ENCODE measurements around the gene RCAN3.
"Not testable (repeated sequence)": the region's sequence is repeated elsewhere in the genome, so short reads cannot be mapped to it uniquely, and the experiment has no call there.

Gene RCAN3

DNA sequence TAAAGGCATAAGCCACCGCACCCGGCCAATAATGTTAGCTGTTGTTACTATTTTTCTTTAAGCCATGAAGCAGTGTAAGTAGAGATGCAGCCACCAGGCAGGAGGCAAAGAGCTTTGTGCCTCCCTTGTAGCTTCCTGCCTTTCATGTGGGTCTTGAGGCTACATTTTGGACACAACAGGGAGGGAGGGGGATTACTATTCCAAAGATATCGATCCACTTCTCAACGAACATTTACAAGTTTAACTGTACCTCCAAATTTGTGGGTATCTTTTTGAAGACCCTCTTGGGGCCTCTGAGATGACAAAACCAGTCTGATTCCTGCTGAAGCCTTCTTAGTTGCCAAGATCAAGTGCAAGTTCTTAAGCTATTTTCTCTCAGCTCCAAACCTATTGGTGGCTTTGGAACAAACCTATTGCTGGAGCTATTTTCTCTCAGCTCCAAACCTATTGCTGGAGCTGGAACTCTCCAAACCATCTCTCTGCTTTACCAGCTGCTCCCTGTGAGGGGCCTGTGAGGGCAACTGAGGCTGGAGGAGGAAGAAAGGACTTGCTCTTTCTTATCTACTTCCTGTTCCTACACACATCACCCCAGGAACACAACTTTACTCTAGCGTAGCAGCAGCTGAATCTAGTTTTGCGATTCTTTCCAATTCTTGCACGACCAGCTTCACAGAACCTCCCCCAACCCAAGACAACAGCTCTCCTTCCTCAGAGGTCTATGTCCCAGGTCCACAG lies 16.1 kb upstream of the RCAN3 start:
- DNase-seq, result no peak

DNA sequence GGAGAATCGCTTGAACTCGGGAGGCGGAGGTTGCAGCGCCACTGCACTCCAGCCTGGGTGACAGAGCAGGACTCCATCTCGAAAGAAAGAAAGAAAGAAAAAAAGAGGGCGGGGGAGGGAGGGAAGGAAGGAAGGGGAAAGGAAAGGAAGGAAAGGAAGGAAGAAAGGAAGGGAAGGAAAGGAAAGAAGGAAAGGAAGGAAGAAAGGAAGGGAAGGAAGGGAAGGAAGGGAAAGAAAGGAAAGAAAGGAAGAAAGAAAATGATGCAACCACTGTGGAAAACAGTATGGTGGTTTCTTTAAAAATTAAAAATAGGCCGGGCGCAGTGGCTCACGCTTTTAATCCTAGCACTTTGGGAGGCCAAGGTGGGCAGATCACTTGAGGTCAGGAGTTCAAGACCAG lies 15.2 kb upstream of the RCAN3 start:
- no peak for DNase-seq

DNA sequence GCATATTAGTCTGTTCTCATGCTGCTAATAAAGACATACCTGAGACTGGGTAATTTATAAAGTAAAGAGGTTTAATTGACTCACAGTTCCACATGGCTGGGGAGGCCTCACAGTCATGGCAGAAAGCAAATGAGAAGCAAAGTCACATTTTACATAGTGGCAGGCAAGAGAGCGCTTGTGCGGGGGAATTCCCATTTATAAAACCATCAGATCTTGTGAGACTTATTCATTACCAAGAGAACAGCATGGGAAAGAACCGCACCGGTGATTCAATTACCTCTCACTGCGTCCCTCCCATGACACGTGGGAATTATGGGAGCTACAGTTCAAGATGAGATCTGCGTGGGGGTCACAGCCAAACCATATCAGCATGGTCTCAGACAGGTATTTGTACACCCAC lies 14.5 kb upstream of the RCAN3 start:
- DNase-seq, result peak; percentile 76 to 87 (median 86)

DNA sequence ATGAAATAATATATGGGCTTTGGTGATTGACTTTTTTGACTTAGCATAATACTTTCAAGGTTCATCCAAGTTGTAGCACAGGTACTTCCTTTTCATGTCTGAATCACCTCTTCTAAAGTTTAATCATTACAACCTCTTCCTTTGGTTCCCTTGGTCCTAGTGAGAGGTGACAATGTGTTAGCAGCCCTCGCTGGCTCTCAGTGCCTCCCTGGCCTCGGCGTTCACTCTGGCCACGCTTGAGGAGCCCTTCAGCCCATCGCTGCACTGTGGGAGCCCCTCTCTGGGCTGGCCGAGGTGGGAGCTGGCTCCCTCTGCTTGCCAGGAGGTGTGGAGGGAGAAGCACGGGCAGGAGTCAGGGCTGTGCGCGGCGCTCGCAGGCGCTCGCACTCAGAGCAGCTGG lies 13.0 kb upstream of the RCAN3 start:
- DNase-seq, result no peak

DNA sequence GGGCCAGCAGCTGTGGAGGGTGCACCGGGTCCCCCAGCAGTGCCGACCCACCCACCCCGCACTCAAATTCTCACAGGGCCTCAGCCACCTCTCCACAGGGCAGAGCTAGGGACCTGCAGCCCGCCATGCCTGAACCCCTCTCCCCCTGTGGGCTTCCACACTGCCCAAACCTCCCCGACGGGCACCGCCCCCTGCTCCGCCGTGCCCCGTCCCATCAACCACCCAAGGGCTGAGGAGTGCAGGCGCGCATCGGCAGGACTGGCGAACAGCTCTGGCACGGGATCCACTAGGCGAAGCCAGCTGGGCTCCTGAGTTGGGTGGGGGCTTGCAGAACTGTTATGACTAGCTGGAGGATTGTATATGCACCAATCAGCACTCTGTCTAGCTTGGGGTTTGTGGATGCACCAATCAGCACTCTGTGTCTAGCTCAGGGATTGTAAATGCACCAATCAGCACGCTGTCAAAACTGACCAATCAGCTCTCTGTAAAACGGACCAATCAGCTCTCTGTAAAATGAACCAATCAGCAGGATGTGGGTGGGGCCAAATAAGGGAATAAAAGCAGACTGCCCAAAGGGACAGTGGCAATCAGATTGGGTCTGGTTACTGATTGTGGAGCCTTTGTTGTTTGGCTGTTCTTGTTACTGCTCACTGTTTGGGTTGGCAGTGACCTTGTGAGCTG lies 12.4 kb upstream of the RCAN3 start:
- DNase-seq, result no peak

DNA sequence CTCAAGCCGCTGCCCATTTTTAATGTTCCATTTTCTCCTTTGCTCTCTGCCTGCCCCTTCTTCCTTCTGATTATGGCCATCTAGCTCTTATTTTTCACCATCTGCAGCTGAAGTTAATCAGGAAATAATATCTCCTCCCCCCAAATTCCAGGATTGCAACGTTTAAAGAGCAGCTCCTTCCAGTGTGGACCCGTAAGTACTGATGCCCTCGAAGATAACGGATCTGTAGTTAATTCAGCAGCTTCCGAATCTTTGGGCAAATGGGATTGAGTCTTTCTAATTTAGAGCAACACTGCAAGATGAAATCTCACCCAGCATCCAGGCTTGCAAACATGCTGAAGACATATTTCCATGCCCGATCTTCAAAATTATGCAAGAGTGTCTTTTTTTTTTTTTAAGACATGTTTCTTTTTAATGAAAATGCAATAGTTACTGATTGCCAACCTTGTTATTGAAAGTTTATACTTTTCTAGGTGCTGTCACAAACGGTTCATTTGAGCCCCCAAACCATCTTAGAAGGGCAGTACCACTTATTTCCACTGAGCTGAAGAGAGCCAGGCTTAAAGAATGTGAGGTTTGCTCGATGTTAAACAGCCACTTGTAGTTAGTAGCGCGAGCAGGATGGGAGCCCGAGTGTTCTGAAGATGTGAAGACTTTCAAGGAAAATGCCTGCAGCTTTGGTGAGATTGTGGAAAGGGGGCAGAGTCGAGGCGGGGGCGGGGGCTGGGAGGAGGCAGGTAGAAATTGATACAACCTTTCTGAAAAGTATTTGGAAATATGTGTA lies 10.9 kb upstream of the RCAN3 start:
- no peak for DNase-seq

DNA sequence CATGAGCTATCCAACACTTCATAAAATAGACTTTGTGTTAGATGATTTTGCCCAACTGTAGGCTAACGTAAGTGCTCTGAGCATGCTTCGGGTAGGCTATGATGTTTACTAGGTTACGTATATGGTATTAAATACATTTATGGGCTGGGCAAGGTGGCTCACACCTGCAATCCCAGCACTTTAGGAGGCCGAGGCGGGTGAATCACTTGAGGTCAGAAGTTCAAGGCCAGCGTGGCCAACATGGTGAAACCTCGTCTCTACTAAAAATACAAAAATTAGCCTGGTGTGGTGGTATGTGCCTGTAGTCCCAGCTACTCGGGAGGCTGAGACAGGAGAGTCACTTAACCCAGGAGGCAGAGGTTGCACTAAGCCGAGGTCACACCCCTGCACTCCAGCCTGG lies 9.7 kb upstream of the RCAN3 start:
- not testable (repeated sequence) for DNase-seq

DNA sequence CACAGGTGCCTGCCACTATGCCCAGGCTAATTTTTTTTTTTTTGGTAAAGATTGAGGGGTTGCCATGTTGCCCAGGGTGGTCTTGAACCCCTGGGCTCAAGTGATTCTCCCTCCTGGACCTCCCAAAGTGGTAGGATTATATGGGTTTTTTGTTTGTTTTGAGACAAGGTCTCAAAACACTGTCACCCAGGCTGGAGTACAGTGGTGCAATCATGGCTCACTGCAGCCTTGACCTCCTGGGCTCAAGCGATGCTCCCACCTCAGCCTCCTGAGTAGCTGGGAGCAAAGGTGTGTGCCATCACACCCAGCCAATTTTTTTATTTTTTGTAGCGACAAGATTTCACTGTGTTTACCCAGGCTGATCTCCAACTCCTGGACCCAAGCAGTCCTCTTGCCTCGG lies 8.9 kb upstream of the RCAN3 start:
- no peak for DNase-seq

DNA sequence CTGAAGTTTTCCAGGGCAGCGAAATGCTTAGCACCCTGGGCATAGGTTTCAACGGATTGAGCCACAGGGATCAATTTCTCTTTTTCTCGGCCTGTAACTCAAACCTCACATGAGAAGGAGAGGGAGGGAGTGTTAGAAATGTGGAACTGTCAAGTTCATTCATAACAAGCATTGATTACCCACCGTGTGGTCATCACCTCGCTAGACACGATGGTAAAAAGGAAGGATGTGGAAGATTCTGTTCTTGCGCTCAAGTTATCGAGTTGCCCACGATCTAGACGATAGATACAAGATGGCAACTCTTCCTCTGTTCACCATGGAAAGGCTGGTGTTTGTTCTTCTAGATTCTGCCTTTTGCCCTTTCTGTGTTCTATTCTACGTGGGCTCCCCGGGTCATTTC lies 4.0 kb upstream of the RCAN3 start:
- DNase-seq, result no peak

DNA sequence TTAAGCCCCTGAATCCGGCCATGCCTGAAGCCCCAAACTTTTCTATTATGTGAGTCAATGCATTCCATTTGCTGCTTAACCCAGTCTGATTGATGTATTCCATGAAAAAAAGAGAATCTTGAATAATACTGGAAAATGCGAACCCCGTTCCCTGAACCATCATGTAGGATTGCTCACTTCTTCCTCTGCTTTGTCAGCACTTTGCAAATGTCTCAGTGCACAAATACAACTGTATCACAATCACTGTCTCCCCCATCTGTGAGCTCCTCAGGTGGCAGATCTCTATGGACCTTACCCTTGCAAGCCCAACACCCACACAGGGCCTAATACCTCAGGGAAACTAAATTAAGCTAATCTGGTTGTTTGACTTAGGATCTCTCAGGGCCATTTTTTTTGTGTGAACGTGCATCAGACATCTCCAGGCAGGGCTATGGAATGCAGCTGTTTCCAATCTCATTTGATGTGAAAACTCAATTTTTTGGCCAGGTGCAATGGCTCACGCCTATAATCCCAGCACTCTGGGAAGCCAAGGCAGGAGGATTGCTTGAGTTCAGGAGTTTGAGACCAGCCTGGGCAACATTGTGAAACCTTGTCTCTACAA lies 2.1 kb upstream of the RCAN3 start:
- no peak for DNase-seq

DNA sequence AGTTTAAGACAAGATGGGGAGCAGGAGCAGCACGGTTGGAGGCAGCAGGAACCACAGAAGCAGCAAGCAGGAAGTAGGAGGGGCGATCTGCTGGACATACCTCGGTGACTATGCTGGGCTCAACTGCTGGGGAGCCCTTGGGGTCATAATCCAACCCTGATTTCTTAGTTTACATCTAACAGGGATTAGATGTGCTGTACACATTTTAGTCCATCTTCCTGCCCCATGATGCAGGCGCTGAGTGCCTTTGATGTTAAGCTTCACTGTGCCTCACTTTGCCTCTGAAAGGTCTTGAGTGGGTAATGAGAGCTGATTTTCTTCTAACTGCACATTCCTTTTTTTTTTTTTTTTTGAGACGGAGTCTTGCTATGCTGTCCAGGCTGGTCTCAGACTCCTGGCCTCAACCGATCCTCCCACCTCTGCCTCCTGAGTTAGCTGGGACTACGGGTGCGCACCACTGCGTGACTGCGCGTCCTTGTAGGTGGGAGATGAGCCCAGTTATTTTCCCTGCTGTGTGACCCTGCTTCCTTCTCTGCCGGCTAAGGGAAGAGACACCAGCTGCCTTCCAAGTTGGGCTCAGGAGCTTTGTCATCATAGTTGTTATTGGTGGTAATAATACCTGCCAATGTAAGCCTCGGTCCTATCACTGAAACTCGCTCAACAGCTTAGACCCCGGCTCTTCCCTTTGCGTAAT lies 1.1 kb upstream of the RCAN3 start:
- peak; percentile 63 to 74 (median 68) for DNase-seq

DNA sequence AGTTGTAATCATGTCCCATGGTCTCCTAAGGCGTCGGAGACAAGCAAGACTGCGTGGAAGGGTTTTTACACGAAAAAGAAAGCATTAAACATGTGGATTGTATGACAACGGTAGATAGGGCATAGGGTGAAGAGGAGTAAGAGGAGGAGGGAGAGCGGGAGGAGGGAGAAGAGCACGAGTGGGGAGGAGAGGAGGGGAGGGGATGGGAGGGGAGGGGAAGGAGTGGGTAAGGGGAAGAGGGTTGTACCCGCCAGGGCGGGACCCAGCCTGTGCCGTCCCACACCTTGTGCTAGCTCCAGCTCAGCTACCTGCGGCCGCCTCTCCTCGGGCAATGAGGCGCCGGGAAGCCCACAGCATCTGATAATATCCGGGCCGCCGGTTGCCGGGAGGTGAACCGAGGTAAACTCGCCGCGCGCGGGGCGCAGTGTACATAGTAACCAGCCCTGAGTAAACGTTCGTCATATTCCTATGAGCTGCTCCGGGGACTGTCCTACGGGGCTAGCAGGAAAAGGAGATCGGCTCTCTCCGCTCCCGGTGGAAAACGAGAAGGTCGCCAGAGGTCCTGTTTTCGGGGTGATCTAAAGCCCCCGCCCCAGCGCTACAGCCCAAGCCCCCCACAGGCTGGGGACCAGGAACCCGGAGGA lies 449 bp upstream of the RCAN3 start:
- peak; percentile 68 to 81 (median 70) for DNase-seq

DNA sequence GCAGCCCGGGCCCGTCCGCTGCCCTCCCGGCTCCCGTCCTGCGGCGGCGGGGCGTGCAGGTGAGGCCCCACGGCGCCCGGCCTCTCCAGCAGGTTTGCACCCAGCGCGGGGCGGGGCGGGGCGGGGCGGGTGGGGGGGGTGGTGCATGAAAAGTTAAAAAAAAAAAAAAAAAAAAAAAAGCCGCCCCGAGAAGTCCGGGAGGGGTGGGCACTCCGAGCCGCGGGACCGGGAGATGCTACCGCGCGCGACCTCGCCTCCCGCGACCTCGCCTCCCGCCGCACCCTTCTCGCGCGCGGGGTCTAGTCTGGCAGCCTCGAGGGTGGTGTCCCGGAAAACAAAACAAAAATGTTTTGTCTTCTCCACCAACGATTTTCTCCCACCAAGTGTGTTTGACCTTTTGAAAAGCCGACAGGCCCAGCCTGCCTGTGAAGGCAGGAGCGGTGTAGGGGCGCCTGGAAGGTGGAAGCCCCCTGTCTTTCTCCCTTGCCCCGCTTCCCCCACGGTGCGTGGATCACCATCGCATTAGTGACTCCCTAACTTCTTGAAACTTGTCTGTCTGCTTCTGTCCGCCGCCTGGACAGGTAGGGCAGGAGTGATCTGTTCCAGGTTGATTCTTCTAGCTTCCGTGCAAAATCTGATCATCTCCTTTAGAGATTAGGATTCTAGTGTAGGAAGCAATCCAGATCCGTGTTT lies 569 bp downstream of the RCAN3 start:
- peak in 1 of 3 donors; percentile 25 for DNase-seq

DNA sequence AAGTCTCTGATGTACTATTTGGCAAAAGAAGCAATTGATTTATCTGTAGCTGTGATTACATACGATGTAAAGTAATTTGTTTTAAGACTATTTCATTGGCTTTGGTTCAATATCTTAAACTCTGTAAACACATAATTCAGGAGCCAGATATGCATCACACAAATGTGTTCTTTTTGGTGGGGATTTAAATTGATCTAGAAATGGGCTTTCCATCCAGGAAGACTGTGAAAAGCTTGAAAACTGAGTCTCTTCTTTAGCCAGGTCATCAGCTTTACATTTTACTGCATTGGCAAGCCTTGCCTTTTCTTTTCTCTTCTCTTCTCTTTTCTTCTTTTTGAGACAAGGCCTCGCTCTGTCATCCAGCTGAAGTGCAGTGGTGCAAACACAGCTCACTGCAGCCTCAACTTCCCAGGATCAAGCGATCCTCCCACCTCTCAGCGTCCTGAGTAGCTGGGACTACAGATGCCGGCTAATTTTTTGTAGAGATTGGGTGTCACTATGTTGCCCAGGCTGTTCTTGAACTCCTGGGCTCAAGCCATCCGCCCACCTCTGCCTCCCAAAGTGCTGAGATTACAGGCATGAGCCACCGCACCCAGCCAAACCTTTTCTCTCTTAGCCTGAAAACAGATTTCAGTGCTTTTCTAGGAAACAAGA lies 1.4 kb downstream of the RCAN3 start:
- no peak for DNase-seq

DNA sequence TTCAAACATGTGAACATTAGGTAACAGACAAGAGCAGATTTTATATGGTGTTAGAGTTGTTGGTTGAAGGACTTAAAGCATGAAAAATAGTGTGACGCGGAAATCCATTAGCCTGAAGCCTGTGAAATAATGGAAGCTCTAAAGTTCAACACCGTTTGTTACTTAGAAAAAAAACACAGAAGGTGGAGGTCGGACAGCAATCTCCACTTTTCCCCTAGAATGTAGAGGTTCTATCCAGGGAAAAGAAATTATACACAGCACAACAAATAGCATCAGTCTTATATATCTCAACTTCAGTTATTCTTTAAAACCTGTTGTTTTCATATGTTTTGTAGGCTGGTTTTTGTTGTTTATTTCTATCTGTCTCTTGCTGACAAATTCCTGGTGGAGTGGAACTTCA lies 1.9 kb downstream of the RCAN3 start:
- DNase-seq, result no peak

DNA sequence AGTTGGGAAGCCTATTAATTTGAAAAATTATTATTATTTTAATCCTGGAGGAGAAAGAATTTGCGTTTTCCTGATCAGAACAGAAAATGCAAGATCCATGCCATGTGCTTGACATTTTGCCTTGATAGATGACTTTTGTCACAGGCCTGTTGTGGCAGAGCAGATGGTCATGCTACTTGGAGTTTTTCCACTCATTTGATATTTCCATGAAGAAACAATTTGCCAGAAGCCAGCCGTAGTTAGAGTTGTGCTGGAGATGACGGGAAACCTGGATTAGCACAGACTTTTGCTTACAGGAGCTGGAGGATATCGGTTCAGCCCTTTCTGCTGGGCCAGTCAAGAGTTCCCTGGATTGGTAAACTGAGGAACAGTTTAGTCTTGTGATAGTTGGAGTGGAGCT lies 3.2 kb downstream of the RCAN3 start:
- no peak for DNase-seq

DNA sequence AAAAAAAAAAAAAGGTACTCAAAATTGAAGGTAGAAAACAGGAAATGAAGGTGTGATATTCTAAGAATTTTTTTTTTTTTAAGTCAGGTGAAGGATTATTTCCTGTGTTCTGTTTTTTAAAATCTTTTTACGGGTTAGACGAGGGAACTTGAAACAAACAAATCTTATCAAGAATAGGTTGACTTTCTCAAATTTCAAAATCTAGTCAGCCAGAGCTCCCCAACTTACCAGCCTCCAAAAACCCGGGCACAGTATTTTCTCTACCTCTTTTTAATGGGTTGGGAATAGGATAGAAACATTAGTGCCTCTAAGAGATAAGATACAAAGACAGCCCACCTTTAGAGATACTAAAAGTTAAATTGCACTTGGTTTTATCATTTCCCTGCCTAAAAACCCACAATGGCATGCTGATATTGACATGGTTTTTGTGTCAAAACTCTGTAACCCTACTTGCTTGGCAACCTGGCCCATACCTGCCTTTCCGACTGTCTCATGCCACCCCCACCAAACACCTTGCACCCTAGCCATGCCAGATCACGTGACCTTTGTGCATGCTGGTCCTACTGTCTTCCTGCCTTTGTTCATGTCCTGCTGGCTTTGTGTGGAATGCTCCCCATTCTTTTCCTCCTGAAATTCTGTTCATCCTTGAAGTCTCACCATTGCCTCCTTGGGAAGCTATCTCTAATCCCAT lies 4.2 kb downstream of the RCAN3 start:
- DNase-seq, result no peak

DNA sequence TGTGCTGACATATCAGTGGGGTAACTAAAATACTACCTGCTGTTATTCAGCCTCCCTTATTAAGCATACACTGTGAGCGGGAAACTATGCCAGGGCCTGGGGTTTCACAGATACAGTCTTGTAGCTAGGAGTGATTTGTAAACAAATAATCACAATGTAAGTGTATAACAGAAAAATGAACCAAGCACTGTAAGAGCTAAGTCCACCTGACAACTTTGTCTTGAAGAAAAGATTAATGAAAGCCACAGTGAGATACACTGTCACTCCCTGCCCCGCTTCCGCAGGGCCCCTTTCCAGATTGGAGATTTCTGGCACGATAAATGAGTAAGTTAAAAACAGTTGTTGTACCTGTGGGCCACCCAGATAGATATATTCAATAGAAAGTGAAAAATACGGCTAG lies 4.8 kb downstream of the RCAN3 start:
- DNase-seq, result no peak

DNA sequence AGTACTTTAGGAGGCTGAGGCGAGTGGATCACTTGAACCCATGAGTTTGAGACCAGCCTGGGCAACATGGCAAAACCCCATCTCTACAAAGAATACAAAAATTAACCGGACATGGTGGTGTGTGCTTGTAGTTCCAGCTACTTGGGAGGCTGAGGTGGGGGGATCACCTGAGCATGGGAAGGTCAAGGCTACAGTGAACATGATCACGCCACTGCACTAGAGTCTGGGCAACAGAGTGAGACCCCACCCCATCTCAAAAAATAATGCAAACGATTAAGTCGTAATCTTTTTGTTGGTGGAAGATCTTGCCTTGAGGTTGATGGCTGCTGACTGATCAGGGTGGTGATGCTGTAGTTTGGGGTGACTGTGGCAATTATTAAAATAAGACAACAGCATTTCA lies 6.3 kb downstream of the RCAN3 start:
- DNase-seq, result no peak

DNA sequence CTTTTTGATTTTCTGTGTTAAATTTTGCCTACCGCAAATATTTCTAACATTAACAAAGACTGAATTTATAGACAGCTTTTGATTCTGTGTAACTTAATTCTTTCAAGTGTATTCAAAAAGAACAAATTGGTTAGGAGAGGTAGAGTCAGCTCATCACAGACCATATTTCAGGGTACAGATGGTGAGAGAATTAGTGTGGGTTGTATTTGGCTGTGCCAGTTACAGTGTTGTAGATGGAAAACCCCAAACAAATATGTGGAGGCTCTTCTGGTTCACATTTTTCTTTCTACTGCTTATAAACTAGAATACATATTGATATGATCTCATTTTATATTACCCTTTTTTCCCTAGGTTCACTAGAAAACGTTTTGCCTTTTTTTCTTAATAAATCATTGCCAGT lies 11.1 kb downstream of the RCAN3 start:
- no peak for DNase-seq

DNA sequence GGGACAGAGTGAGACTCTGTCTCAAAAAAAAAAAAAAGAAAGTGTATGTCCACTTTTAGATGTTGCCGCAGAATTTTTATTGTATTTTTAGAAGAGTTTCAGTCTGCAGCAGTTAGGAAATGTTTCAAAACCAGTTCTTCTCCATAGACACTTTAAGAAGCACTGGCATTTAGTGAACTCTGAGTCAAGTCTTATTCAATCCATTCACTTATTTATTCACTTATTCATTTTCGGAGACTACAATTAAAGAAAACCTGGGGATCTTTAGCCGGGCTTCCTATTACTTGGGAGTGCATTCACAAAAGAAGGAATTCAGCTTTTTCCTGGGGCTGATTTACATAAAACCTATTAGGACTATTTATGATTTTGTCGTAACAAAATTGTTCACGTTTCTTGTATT lies 12.3 kb downstream of the RCAN3 start:
- DNase-seq, result no peak
